ENCODE results near the gene NUP85.
"Not testable (repeated sequence)": the region's sequence is repeated elsewhere in the genome, so short reads cannot be mapped to it uniquely, and the experiment has no call there.

Gene NUP85

DNA sequence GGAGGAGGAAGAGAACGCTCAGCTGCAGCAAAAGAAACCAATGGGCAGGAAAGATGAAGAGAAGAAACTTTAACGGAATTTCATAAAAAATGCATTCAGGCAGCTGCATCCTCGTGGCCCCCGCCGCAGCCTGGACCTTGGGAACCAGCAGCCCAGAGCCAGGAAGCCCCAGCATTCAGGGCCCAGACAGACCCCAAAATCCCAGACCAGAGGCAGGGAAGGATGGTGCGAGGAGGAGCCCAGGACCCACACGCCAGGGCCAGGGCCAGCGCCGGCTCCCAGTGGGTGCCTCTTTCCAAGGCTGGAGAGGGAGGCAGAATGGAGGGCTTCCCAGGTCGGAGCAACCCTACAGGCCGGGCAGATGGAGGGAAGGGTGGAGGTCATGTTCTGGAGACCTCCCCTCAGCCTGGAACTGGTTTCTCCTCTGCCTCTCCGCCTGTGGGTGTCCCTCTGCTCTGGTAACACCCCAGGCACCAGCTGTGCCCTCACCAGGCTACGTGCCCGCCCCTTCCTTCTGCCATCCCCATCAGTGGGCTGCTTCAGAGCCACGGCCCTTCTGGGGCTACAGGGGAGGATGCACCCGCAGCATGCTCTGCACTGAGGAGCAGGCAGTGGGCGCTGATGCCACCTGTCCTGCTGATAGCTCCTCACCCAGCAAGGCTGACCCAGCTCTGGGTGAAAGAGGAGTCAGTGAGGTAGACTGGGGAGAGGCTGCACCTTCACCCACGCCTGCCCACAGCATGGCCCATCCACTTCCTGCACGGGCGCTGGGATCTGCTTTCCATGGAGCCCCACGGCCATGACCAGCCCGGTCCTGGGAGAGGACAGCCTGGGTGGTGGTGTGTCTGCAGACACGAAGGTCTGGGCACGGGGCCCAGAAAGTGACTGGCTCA is 66.7 kb downstream of the NUP85 start:
- Histone ChIP-seq H3K4me2 (ENCODE audit: low read length) (peak overlapping the region; percentile 97), H3K9me3 (replicated peaks; ENCODE audit: low read length) (no peaks in the 10 kb centered on the region), H3K9ac (ENCODE audit: low read depth, low read length) (peak overlapping the region; percentile 88), H3K27me3 (ENCODE audit: control insufficient read depth, insufficient read depth, low read length) (no peaks in the 10 kb centered on the region), H3K4me3 (ENCODE audit: low read length) (peak overlapping the region; percentile 84), H3K4me1 (ENCODE audit: control insufficient read depth, insufficient read depth, low read length) (peaks cover 34% of the 10 kb centered on the region), H3K36me3 (ENCODE audit: insufficient read depth, low read length) (peaks cover 1% of the 10 kb centered on the region)

DNA sequence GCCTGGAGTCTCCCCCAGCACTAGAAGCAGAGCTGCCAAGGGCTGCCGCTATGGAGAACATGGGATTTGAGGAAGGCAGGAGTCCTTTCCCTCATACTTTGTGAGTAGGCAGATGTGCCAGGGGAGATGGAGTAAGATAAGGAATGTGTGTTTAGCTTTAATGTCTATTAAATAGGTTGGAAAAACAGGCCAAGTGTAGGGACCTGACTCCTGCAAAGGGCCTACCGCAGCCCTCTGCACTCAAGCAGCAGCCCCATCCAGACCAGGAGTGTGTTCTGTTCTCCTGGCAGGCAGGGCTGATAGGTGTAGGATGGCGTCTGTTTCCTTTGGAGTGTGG is 67.3 kb downstream of the NUP85 start:
- H3K4me3 ChIP-seq (ENCODE audit: low read length): no peak overlapping the region
- no peak overlapping the region for H3K9ac ChIP-seq (ENCODE audit: low read depth, low read length)

DNA sequence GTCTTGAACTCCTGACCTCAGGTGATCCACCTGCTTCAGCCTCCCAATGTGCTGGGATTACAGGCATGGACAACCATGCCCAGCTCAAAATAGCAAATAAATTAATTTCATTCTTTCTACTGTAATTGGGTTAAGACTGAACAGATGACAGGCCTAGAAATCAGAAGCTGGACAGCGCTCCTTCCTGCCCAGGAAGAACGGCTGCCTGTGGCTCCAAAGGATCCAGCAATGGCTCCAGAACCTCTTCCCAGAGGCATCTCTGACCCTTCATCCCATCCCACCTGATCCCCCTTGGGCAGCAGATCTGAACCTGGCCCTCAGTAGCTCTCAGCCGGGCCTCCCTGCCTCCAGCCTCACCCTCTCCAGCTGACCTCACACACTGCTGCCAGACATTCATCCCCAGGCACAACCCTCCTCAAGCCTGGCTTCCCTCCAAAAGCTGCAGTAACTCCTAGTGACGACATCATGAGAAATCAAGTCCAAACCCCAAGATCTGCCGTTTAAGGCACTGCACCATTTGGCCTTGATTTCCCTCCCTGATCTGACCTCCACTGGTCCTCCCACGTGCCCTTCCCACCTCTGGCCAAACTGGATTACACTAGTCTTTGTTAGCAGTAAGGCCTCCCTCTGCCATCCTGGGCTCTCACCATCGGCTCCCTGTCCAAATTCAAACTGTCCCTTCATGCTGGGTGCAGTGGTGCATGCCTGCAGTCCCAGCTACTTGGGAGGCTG is 68.7 kb downstream of the NUP85 start:
- H3K36me3 ChIP-seq (ENCODE audit: insufficient read depth, low read length): no peaks in the 10 kb centered on the region
- H3K27me3 ChIP-seq (ENCODE audit: control insufficient read depth, insufficient read depth, low read length): no peaks in the 10 kb centered on the region
- H3K4me1 ChIP-seq (ENCODE audit: control insufficient read depth, insufficient read depth, low read length): peaks cover 42% of the 10 kb centered on the region
- no peak overlapping the region for H3K4me2 ChIP-seq (ENCODE audit: low read length)
- no peak overlapping the region for H3K9ac ChIP-seq (ENCODE audit: low read depth, low read length)
- H3K4me3 ChIP-seq (ENCODE audit: low read length): no peak overlapping the region
- H3K9me3 ChIP-seq (replicated peaks; ENCODE audit: low read length): no peaks in the 10 kb centered on the region

More for the DNA sequence above, 67.3 kb downstream of the NUP85 start:
- Histone ChIP-seq H3K36me3 (ENCODE audit: insufficient read depth, low read length) (no peaks in the 10 kb centered on the region), H3K4me2 (ENCODE audit: low read length) (no peak overlapping the region), H3K4me1 (ENCODE audit: control insufficient read depth, insufficient read depth, low read length) (peaks cover 37% of the 10 kb centered on the region), H3K27me3 (ENCODE audit: control insufficient read depth, insufficient read depth, low read length) (no peaks in the 10 kb centered on the region), H3K9me3 (replicated peaks; ENCODE audit: low read length) (no peaks in the 10 kb centered on the region)

DNA sequence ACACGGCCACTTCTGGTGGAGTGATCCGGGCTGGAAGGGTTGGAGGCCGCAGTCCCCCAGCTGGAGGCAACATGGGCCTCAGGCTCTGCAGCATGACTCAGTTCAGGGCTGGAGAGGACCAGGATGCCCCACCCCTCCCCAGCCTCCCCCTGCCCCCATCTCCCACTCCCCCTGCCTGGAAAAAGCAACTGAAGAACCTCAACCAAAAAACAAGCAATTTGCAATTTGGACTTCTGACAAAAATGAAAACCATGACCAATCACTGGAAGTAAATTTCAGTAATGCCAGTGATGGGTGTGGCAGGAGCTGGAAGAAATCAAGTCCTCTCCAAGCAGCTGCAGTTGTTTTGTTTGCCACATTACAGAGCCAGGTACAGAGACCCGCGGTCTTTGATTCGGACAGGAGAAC is 72.2 kb downstream of the NUP85 start:
- peak overlapping the region; percentile 5 for H3K9ac ChIP-seq (ENCODE audit: low read depth, low read length)
- H3K36me3 ChIP-seq (ENCODE audit: insufficient read depth, low read length): no peaks in the 10 kb centered on the region
- H3K4me3 ChIP-seq (ENCODE audit: low read length): no peak overlapping the region
- peak overlapping the region; percentile 57 for H3K4me2 ChIP-seq (ENCODE audit: low read length)
- H3K27me3 ChIP-seq (ENCODE audit: control insufficient read depth, insufficient read depth, low read length): no peaks in the 10 kb centered on the region
- H3K4me1 ChIP-seq (ENCODE audit: control insufficient read depth, insufficient read depth, low read length): peaks cover 23% of the 10 kb centered on the region
- H3K9me3 ChIP-seq (replicated peaks; ENCODE audit: low read length): no peaks in the 10 kb centered on the region

DNA sequence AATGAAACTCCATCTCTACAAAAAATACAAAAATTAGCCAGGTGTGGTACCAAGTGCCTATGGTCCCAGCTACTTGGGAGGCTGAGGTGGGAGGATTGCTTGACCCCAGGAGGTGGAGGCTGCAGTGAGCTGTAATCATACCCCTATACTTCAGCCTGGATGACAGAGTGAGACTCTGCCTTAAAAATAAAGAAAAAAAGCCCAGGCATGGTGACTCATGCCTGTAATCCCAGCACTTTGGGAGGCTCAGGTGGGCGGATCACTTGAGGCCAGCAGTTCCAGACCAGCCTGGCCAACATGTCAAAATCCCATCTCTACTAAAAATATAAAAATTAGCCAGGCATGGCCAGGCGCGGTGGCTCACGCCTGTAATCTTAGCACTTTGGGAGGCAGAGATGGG is 74.7 kb downstream of the NUP85 start:
- H3K4me1 ChIP-seq (ENCODE audit: control insufficient read depth, insufficient read depth, low read length): peaks cover 12% of the 10 kb centered on the region
- not testable (repeated sequence) for H3K9me3 ChIP-seq (replicated peaks; ENCODE audit: low read length); H3K4me3 ChIP-seq (ENCODE audit: low read length); H3K27me3 ChIP-seq (ENCODE audit: control insufficient read depth, insufficient read depth, low read length); H3K36me3 ChIP-seq (ENCODE audit: insufficient read depth, low read length); H3K9ac ChIP-seq (ENCODE audit: low read depth, low read length); H3K4me2 ChIP-seq (ENCODE audit: low read length)

DNA sequence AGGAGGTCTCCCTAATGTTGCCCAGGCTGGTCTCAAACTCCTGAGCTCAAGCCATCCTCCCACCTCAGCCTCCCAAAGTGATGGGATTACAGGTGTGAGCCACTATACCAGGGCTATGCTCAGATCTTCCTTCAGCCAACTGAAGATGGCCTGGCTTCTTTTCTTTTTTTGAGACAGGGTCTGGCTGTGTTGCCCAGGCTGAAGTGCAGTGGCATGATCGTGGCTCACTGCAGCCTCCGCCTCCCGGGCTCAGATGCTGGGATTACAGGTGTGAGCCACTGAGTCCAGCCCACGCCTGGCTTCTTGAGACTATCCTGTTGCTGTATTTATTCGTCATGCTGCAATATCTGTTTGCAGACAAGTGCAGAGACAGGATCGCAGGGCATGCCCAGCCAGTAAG is 79.6 kb downstream of the NUP85 start:
- Histone ChIP-seq H3K36me3 (ENCODE audit: insufficient read depth, low read length) (peaks cover 4% of the 10 kb centered on the region), H3K27me3 (ENCODE audit: control insufficient read depth, insufficient read depth, low read length) (no peaks in the 10 kb centered on the region), H3K4me1 (ENCODE audit: control insufficient read depth, insufficient read depth, low read length) (peaks cover 6% of the 10 kb centered on the region), H3K9ac (ENCODE audit: low read depth, low read length) (no peak overlapping the region), H3K9me3 (replicated peaks; ENCODE audit: low read length) (no peaks in the 10 kb centered on the region), H3K4me3 (ENCODE audit: low read length) (no peak overlapping the region), H3K4me2 (ENCODE audit: low read length) (no peak overlapping the region)

Data from skeletal muscle satellite cell (primary cell).